Activated CD4-positive, alpha-beta T cell treated with anti-CD3 and anti-CD28 coated beads, Interleukin-2, amount 50 U/mL, for 1 hour (primary cell): ENCODE measurements around the gene PTPRJ.
"Not testable (repeated sequence)": the region's sequence is repeated elsewhere in the genome, so short reads cannot be mapped to it uniquely, and the experiment has no call there.

Source experiments
- DNase-seq: peaks from one replicate; pipeline ENCODE4 v3.0.0-alpha.2; 2020

Gene PTPRJ

GRCh38 chr11:48127521-48128183 lies 147.3 kb downstream of the PTPRJ start:
- DNase-seq: no peak

- no peak for DNase-seq
Measured at GRCh38 chr11:48129697-48130395, 149.5 kb downstream of the PTPRJ start.

- DNase-seq: no peak
Measured at GRCh38 chr11:48134221-48134922, 154.0 kb downstream of the PTPRJ start.

- DNase-seq: no peak
Measured at GRCh38 chr11:48138222-48138621, 157.9 kb downstream of the PTPRJ start.

- DNase-seq: not testable (repeated sequence)
Measured at GRCh38 chr11:48139896-48140295, 159.5 kb downstream of the PTPRJ start.

- no peak for DNase-seq
Measured at GRCh38 chr11:48141475-48142122, 161.2 kb downstream of the PTPRJ start.

- no peak for DNase-seq
Measured at GRCh38 chr11:48142889-48143288, 162.5 kb downstream of the PTPRJ start.

- DNase-seq: no peak
Measured at GRCh38 chr11:48148749-48149148, 168.4 kb downstream of the PTPRJ start.

- DNase-seq: no peak
Measured at GRCh38 chr11:48150213-48150612, 169.9 kb downstream of the PTPRJ start.

- DNase-seq: no peak
Measured at GRCh38 chr11:48154151-48154550, 173.8 kb downstream of the PTPRJ start.

- no peak for DNase-seq
Measured at GRCh38 chr11:48161951-48162884, 181.9 kb downstream of the PTPRJ start.

GRCh38 chr11:48162885-48163268 lies 182.5 kb downstream of the PTPRJ start:
- DNase-seq: no peak

GRCh38 chr11:48163360-48164100 lies 183.2 kb downstream of the PTPRJ start:
- DNase-seq: no peak

- no peak for DNase-seq
Measured at GRCh38 chr11:48164836-48165235, 184.5 kb downstream of the PTPRJ start.

GRCh38 chr11:48165426-48165825 lies 185.1 kb downstream of the PTPRJ start:
- no peak for DNase-seq

GRCh38 chr11:48167380-48167779 lies 187.0 kb downstream of the PTPRJ start:
- DNase-seq: no peak

GRCh38 chr11:48168815-48169214 lies 188.5 kb downstream of the PTPRJ start:
- DNase-seq: no peak

GRCh38 chr11:48169259-48169658 lies 188.9 kb downstream of the PTPRJ start:
- no peak for DNase-seq

- DNase-seq: no peak
Measured at GRCh38 chr11:48169717-48170116, 189.4 kb downstream of the PTPRJ start.

- no peak for DNase-seq
Measured at GRCh38 chr11:48170241-48171233, 190.2 kb downstream of the PTPRJ start.
